CD4-positive, CD25-positive, alpha-beta regulatory T cell (primary cell): Measurements from ENCODE around the gene PHF12. TPM values are rescaled to one million over a fixed set of nuclear protein-coding genes. Genes with fewer than 3 reads are reported as not detected.
A peak's percentile ranks its signal among the peaks of the same experiment; 100 is the strongest.

Source experiments
- ATAC-seq, 2 donors: fragments of 150-1000 bp; cut with Tn5 transposase; one replicate each; pipeline ENCODE4 v1.10.0; 2021; ENCODE audit warnings: low read depth in 2 of 2, moderate number of reproducible peaks in 2 of 2, moderate library complexity in 1 of 2
- DNase-seq, 3 donors: peaks; one replicate each; pipeline versions ENCODE4 v3.0.0 to v3.0.0-alpha.2; 2012 to 2022; ENCODE audit warnings: mixed read lengths in 1 of 3
- H3K27ac ChIP-seq: one replicate; pipeline ENCODE4 v1.7.0; 2013; ENCODE audit warnings: mild to moderate bottlenecking, low read length; ENCODE audit not compliant: insufficient read depth, poor library complexity, severe bottlenecking
- H3K27me3 ChIP-seq: one replicate; pipeline ENCODE4 v1.7.0; 2013; ENCODE audit warnings: low read length; ENCODE audit not compliant: control insufficient read depth, insufficient read depth
- H3K36me3 ChIP-seq: one replicate; pipeline ENCODE4 v1.7.0; 2013; ENCODE audit warnings: mild to moderate bottlenecking, low read length, moderate library complexity; ENCODE audit not compliant: control insufficient read depth, insufficient read depth
- H3K4me1 ChIP-seq: 2 replicates; pipeline ENCODE4 v1.7.0; 2013; ENCODE audit warnings: mild to moderate bottlenecking, low read length; ENCODE audit not compliant: insufficient read depth, control insufficient read depth, poor library complexity, severe bottlenecking
- H3K4me3 ChIP-seq: one replicate; pipeline ENCODE4 v1.7.0; 2013; ENCODE audit warnings: low read depth, mild to moderate bottlenecking, low read length, moderate library complexity
- H3K9me3 ChIP-seq, 2 experiments: 1 replicate in 1 of 2; 2 replicates in 1 of 2; pipeline ENCODE4 v1.7.0; 2013; ENCODE audit warnings: low read length in 2 of 2, mild to moderate bottlenecking in 1 of 2, moderate library complexity in 1 of 2; ENCODE audit not compliant: control insufficient read depth in 2 of 2
- H3K27ac Mint-ChIP-seq, 3 donors: one replicate each; pipeline ENCODE4 v1.8.0; 2020 to 2022; ENCODE audit warnings: mild to moderate bottlenecking in 3 of 3, mixed read lengths in 3 of 3, moderate library complexity in 2 of 3
- H3K27me3 Mint-ChIP-seq: one replicate; pipeline ENCODE4 v1.8.0; 2022; ENCODE audit warnings: mild to moderate bottlenecking, mixed read lengths
- H3K36me3 Mint-ChIP-seq: one replicate; pipeline ENCODE4 v1.8.0; 2020; ENCODE audit warnings: mixed read lengths
- H3K4me1 Mint-ChIP-seq, 4 donors: one replicate each; pipeline ENCODE4 v1.8.0; 2020 to 2022; ENCODE audit warnings: mixed read lengths in 4 of 4, mild to moderate bottlenecking in 1 of 4
- H3K4me3 Mint-ChIP-seq, 4 donors: one replicate each; pipeline ENCODE4 v1.8.0; 2020 to 2022; ENCODE audit warnings: mild to moderate bottlenecking in 4 of 4, mixed read lengths in 4 of 4, moderate library complexity in 3 of 4
- H3K9me3 Mint-ChIP-seq, 7 donors: one replicate each; pipeline ENCODE4 v1.8.0; 2020 to 2022; ENCODE audit warnings: mixed read lengths in 7 of 7, mild to moderate bottlenecking in 3 of 7, moderate library complexity in 2 of 7
- polyA plus RNA-seq, 4 donors: library from polyadenylated mRNA; unstranded; fragments of 300-500 nt; fragmentation: Illumina TruSeq; gene quantifications; one replicate each; pipeline ENCODE4 v1.2.3, GENCODE V29; 2021
- total RNA-seq: library from RNA; stranded (reverse); gene quantifications from one replicate; pipeline ENCODE4 v1.2.3, GENCODE V29; 2022

Gene PHF12
- total and polyA plus RNA-seq, 5 donors from 2014 or later: 5.4 to 200 (median 6.2) TPM

- Histone ChIP-seq H3K9me3 (no peaks in the 10 kb centered on the region), H3K36me3 (no peaks in the 10 kb centered on the region), H3K27ac (peak overlapping the region; percentile 80), H3K27me3 (no peaks in the 10 kb centered on the region), H3K4me1 (peaks cover 24% of the 10 kb centered on the region), H3K4me3 (peak overlapping the region; percentile 0)
- Mint-ChIP-seq H3K36me3 (no peaks in the 10 kb centered on the region), H3K27me3 (peaks cover 5% of the 10 kb centered on the region), H3K27ac (peak overlapping the region; percentile 92 to 97 (median 95)), H3K9me3 (no peaks in the 10 kb centered on the region), H3K4me1 (peaks cover 12 to 29% (median 18%) of the 10 kb centered on the region in 4 donors), H3K4me3 (peak overlapping the region; percentile 3 to 60 (median 44))
- peak; percentile 51 to 90 (median 80) for DNase-seq
- peak; percentile 86 to 88 for ATAC-seq
These were observed 30.9 kb upstream of the PHF12 start for GRCh38 chr17:28982131-28982793.

DNA sequence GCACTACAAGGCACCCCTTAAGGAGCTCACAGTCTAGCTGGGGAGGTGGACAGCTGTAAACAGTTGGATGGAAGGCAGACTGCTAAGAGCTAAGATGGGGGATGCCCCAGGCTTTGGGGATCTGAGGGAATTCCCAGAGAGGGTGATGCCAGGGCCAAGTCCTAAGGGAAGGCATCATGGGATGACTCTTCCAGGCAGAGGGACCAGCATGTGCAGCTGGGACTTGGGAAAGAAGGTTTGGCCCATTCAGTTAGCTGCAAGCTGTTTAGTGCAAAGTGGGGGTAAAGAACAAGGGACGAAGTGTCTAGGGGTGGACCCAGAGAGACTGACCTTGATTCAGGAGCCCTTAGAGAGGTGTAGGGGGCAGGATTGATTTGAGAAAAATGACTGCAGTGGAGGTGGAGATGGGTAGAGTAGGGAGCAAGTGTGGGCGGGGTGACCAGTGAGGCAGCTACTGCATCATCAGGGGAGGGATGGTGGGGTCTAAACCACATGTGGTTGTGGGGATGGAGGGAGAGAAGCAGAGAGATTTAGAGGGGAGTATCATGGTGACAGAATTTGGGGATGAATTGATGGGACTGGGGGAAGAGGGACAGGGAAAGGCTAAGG is 27.1 kb upstream of the PHF12 start:
- no peak overlapping the region for H3K4me3 ChIP-seq
- peaks cover 19% of the 10 kb centered on the region for H3K4me1 ChIP-seq
- no peaks in the 10 kb centered on the region for H3K36me3 Mint-ChIP-seq
- DNase-seq: no peak
- no peak overlapping the region for H3K27ac ChIP-seq
- H3K9me3 Mint-ChIP-seq: no peaks in the 10 kb centered on the region
- H3K27ac Mint-ChIP-seq: peak overlapping the region; percentile 14 to 80 (median 64)
- H3K4me3 Mint-ChIP-seq: no peak overlapping the region
- H3K36me3 ChIP-seq: no peaks in the 10 kb centered on the region
- H3K27me3 Mint-ChIP-seq: no peaks in the 10 kb centered on the region
- peaks cover 12 to 22% (median 16%) of the 10 kb centered on the region in 4 donors for H3K4me1 Mint-ChIP-seq
- no peak for ATAC-seq
- no peaks in the 10 kb centered on the region for H3K27me3 ChIP-seq
- no peaks in the 10 kb centered on the region for H3K9me3 ChIP-seq

GRCh38 chr17:28977659-28978355 is 26.5 kb upstream of the PHF12 start:
- Mint-ChIP-seq H3K36me3 (no peaks in the 10 kb centered on the region), H3K4me3 (no peak overlapping the region), H3K9me3 (no peaks in the 10 kb centered on the region), H3K27me3 (no peaks in the 10 kb centered on the region), H3K4me1 (peaks cover 5 to 16% (median 9%) of the 10 kb centered on the region in 4 donors), H3K27ac (peak overlapping the region in 1 of 3 donors; percentile 80)
- Histone ChIP-seq H3K4me3 (no peak overlapping the region), H3K27ac (no peak overlapping the region), H3K36me3 (no peaks in the 10 kb centered on the region), H3K4me1 (peaks cover 13% of the 10 kb centered on the region), H3K9me3 (no peaks in the 10 kb centered on the region), H3K27me3 (no peaks in the 10 kb centered on the region)
- ATAC-seq (no peak), DNase-seq (no peak)

GRCh38 chr17:28975646-28976045 is 24.3 kb upstream of the PHF12 start:
- Mint-ChIP-seq H3K27me3 (no peaks in the 10 kb centered on the region), H3K4me1 (peaks cover 0 to 3% (median 0%) of the 10 kb centered on the region in 4 donors), H3K27ac (peak overlapping the region in 1 of 3 donors; percentile 14), H3K36me3 (no peaks in the 10 kb centered on the region), H3K9me3 (no peaks in the 10 kb centered on the region), H3K4me3 (no peak overlapping the region)
- H3K4me3 ChIP-seq: no peak overlapping the region
- H3K9me3 ChIP-seq: no peaks in the 10 kb centered on the region
- no peak overlapping the region for H3K27ac ChIP-seq
- DNase-seq (no peak), ATAC-seq (no peak)
- no peaks in the 10 kb centered on the region for H3K36me3 ChIP-seq
- no peaks in the 10 kb centered on the region for H3K27me3 ChIP-seq
- H3K4me1 ChIP-seq: no peaks in the 10 kb centered on the region

DNA sequence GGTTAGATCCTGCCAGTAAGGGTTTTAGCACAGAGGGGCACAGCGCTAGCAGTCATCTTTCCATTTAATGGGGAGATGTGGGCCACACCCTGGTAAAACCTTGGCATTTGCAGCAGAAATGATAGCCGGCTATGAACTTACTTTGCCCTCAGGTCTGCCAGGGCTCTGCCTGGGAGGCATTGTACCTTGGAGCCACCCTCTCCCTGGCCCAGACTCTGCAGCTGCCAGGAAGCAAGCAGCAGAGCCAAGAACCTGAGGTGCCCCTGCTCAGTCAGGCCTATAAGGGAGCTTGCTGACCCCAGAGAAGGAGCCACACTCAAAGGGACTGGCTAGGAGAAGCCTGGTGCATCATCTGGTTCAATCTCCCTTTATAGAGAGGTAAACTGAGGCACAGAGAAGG is 23.7 kb upstream of the PHF12 start:
- Mint-ChIP-seq H3K4me3 (no peak overlapping the region), H3K36me3 (no peaks in the 10 kb centered on the region), H3K27me3 (no peaks in the 10 kb centered on the region), H3K9me3 (no peaks in the 10 kb centered on the region), H3K4me1 (peaks cover 0 to 3% (median 0%) of the 10 kb centered on the region in 4 donors), H3K27ac (no peak overlapping the region)
- Histone ChIP-seq H3K4me1 (no peaks in the 10 kb centered on the region), H3K9me3 (no peaks in the 10 kb centered on the region), H3K27me3 (no peaks in the 10 kb centered on the region), H3K36me3 (no peaks in the 10 kb centered on the region), H3K27ac (no peak overlapping the region), H3K4me3 (no peak overlapping the region)
- DNase-seq (no peak), ATAC-seq (no peak)

- ATAC-seq: no peak
- Mint-ChIP-seq H3K27ac (no peak overlapping the region), H3K27me3 (no peaks in the 10 kb centered on the region)
These were observed 23.1 kb upstream of the PHF12 start for GRCh38 chr17:28974451-28974850.

DNA sequence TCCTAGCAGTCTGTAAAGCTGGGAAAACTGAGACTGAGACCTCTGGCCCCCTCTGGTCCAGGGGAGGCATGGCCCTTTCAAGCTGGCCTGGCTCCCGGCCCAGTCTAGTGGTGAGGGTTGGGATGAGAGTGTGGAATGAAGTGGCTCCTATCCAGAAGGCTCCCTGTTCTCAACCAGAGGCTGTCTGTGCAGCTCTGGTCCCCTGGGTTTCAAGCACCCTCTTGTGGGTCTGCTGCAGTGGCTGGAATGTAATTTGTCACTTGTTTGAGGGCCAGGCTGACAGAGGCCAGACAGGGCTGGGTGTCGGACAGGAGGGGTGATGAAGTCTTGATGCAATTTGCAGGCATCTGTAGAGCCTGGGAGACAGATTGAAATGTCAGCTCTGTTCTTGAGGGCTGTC is 22.1 kb upstream of the PHF12 start:
- H3K9me3 Mint-ChIP-seq: no peaks in the 10 kb centered on the region
- no peak overlapping the region for H3K27ac Mint-ChIP-seq
- H3K36me3 Mint-ChIP-seq: no peaks in the 10 kb centered on the region
- H3K27ac ChIP-seq: no peak overlapping the region
- DNase-seq (no peak), ATAC-seq (no peak)
- H3K4me1 ChIP-seq: no peaks in the 10 kb centered on the region
- H3K27me3 ChIP-seq: no peaks in the 10 kb centered on the region
- no peak overlapping the region for H3K4me3 Mint-ChIP-seq
- no peak overlapping the region for H3K4me3 ChIP-seq
- H3K36me3 ChIP-seq: no peaks in the 10 kb centered on the region
- H3K27me3 Mint-ChIP-seq: no peaks in the 10 kb centered on the region
- no peaks in the 10 kb centered on the region for H3K9me3 ChIP-seq
- H3K4me1 Mint-ChIP-seq: no peaks in the 10 kb centered on the region

More at GRCh38 chr17:28974451-28974850, 23.1 kb upstream of the PHF12 start:
- Mint-ChIP-seq H3K4me3 (no peak overlapping the region), H3K36me3 (no peaks in the 10 kb centered on the region), H3K9me3 (no peaks in the 10 kb centered on the region), H3K4me1 (peaks cover 0 to 2% (median 0%) of the 10 kb centered on the region in 4 donors)
- H3K4me1 ChIP-seq: no peaks in the 10 kb centered on the region
- no peaks in the 10 kb centered on the region for H3K36me3 ChIP-seq
- no peaks in the 10 kb centered on the region for H3K27me3 ChIP-seq
- no peak overlapping the region for H3K27ac ChIP-seq
- H3K4me3 ChIP-seq: no peak overlapping the region
- no peaks in the 10 kb centered on the region for H3K9me3 ChIP-seq
- no peak for DNase-seq
